ENCODE data around the gene EPN2. TPM values are rescaled to one million over a fixed set of nuclear protein-coding genes. Genes with fewer than 3 reads are reported as not detected.

The EPN2 gene
- total RNA-seq, 1 experiment from 2014 or later = 57.8 TPM

DNA sequence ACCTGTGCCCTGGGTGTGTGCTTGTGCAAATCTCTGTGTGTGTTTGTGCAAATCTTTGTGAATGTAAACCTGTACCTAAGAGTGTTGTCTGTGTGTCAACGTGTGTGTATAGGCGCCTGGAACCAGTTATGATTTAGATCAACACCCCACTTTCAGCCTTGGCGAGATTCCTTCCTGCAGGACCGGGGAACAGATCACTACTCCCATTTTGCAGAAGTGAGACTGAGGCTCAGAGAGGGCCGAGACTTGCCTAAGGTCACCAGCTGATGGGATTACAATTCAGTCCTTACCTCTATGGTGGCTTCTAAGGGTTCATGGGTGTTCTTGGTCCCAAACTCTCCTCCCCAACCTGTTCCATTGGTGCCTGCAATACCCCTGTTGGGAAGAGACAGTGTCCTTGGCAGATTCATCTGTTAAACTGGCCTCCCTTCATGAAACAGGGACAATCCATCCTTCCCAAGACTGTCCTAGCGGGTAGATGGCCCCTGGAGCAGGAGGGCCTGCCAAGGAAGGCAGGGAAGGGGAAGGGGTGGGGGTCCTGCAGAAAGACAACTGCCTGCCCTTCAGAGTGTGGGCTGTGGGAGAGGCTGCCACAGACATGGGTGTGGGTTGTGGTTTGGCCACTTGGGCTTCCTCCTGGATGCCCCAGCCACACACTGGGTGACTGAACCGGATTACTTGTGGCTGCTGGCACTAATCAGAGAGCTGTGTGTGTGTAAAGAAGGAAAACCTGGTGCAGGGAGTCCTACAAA is 134.3 kb downstream of the EPN2 start:
- Histone ChIP-seq H3K27me3 (ENCODE audit: insufficient read depth, low read length) (no peaks in the 10 kb centered on the region), H2AK5ac (ENCODE audit: insufficient read length, low read length) (no peak overlapping the region), H3K14ac (ENCODE audit: insufficient read depth, low read length) (no peak overlapping the region), H4K8ac (replicated peaks; ENCODE audit: insufficient read length, low read depth, low read length) (no peak overlapping the region), H2BK20ac (ENCODE audit: low read depth, low read length, poor library complexity, severe bottlenecking) (no peak overlapping the region), H3T11ph (ENCODE audit: low read length) (no peak overlapping the region), H3K27ac (ENCODE audit: insufficient read length, low read depth, low read length) (no peak overlapping the region), H4K91ac (ENCODE audit: insufficient read length, low read depth, low read length) (no peak overlapping the region), H3K9me3 (ENCODE audit: control insufficient read depth, low read depth, low read length) (no peaks in the 10 kb centered on the region), H3K56ac (ENCODE audit: insufficient read length, low read depth, low read length) (no peak overlapping the region), H3K79me1 (ENCODE audit: insufficient read depth, low read depth, low read length, poor library complexity, severe bottlenecking) (no peaks in the 10 kb centered on the region), H2BK5ac (ENCODE audit: insufficient read length, low read length) (no peak overlapping the region), H3K23me2 (ENCODE audit: insufficient read length, low read depth, low read length, poor library complexity, severe bottlenecking) (no peaks in the 10 kb centered on the region), H4K5ac (ENCODE audit: insufficient read length, low read depth, low read length) (no peak overlapping the region), H2AFZ (ENCODE audit: low read length) (no peak overlapping the region), H3K79me2 (ENCODE audit: insufficient read depth, low read length) (no peaks in the 10 kb centered on the region), H2BK120ac (ENCODE audit: low read depth, low read length, poor library complexity, severe bottlenecking) (no peak overlapping the region), H2BK12ac (ENCODE audit: insufficient read length, low read depth, low read length) (no peak overlapping the region), H3K23ac (ENCODE audit: insufficient read length, low read depth, low read length) (no peak overlapping the region), H3K4me1 (ENCODE audit: insufficient read depth, low read length) (peaks cover 2% of the 10 kb centered on the region; the same call in 1 of the 2 replicates), H3K4me2 (ENCODE audit: insufficient read depth, insufficient read length, low read length) (no peak overlapping the region), H3K18ac (ENCODE audit: insufficient read length, low read depth, low read length) (no peak overlapping the region), H4K20me1 (ENCODE audit: control insufficient read depth, insufficient read depth, insufficient read length) (no peaks in the 10 kb centered on the region), H3K4ac (ENCODE audit: low read depth, low read length) (no peak overlapping the region), H3K9ac (ENCODE audit: extremely low read depth, insufficient read length, low read length) (no peak overlapping the region), H2BK15ac (ENCODE audit: low read depth, low read length) (no peak overlapping the region)
- no CpG with 5 or more reads among the region's 7 CpGs for WGBS (ENCODE audit: extremely low coverage, insufficient read length, low lambda C conversion rate)
- Mint-ChIP-seq H3K27me3 (ENCODE audit: low read depth) (no peaks in the 10 kb centered on the region), H3K36me3 (ENCODE audit: insufficient read depth in 1 of 3, low read depth in 3 of 3) (peaks cover 0 to 9% (median 6%) of the 10 kb centered on the region in 3 experiments; a peak in 2 of 7 replicates), H3K9me3 (no peaks in the 10 kb centered on the region; a peak in 1 of 5 replicates), H3K4me3 (no peak overlapping the region), H3K4me1 (peaks cover 0 to 15% of the 10 kb centered on the region in 2 experiments; a peak in 3 of 4 replicates), H3K27ac (peak overlapping the region in 2 of 3 experiments; percentile 57 to 82; a peak in 4 of 7 replicates)
- DNase-seq = no peak
- TF ChIP-seq, protein P1, sequence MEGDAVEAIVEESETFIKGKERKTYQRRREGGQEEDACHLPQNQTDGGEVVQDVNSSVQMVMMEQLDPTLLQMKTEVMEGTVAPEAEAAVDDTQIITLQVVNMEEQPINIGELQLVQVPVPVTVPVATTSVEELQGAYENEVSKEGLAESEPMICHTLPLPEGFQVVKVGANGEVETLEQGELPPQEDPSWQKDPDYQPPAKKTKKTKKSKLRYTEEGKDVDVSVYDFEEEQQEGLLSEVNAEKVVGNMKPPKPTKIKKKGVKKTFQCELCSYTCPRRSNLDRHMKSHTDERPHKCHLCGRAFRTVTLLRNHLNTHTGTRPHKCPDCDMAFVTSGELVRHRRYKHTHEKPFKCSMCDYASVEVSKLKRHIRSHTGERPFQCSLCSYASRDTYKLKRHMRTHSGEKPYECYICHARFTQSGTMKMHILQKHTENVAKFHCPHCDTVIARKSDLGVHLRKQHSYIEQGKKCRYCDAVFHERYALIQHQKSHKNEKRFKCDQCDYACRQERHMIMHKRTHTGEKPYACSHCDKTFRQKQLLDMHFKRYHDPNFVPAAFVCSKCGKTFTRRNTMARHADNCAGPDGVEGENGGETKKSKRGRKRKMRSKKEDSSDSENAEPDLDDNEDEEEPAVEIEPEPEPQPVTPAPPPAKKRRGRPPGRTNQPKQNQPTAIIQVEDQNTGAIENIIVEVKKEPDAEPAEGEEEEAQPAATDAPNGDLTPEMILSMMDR (conservative IDR thresholded peaks at IDR 0.05) = no peak

Measured in H9 (cell line).